Adipocyte (in vitro differentiated cells): ENCODE data around the gene NR1I3.
"Not testable (repeated sequence)": the region's sequence is repeated elsewhere in the genome, so short reads cannot be mapped to it uniquely, and the experiment has no call there.

ENCODE experiments used
- DNase-seq: peaks from one replicate; pipeline ENCODE4 v3.0.0-alpha.2; 2015; ENCODE audit warnings: low read depth
- H3K27me3 ChIP-seq: replicated peaks from 2 replicates; pipeline ENCODE4 v1.7.0; 2013; ENCODE audit warnings: mild to moderate bottlenecking, low read length, moderate library complexity; ENCODE audit not compliant: control insufficient read depth, insufficient read depth
- H3K36me3 ChIP-seq: 2 replicates; pipeline ENCODE4 v1.7.0; 2013; ENCODE audit warnings: low read length, mild to moderate bottlenecking, moderate library complexity; ENCODE audit not compliant: control insufficient read depth, insufficient read depth, severe bottlenecking
- H3K4me1 ChIP-seq: 2 replicates; pipeline ENCODE4 v1.7.0; 2013; ENCODE audit warnings: mild to moderate bottlenecking, low read length, moderate library complexity; ENCODE audit not compliant: control insufficient read depth, insufficient read depth
- H3K4me3 ChIP-seq: 2 replicates; pipeline ENCODE4 v1.7.0; 2013; ENCODE audit warnings: mild to moderate bottlenecking, low read length, moderate library complexity
- H3K9ac ChIP-seq: 2 replicates; pipeline ENCODE4 v1.7.0; 2013; ENCODE audit warnings: mild to moderate bottlenecking, low read length, moderate library complexity
- H3K9me3 ChIP-seq: 2 replicates; pipeline ENCODE4 v1.7.0; 2013; ENCODE audit warnings: mild to moderate bottlenecking, low read length, moderate library complexity; ENCODE audit not compliant: control insufficient read depth

Gene NR1I3

GRCh38 chr1:161226320-161226711 is 11.7 kb downstream of the NR1I3 start:
- H3K36me3 ChIP-seq: peaks cover 26% of the 10 kb centered on the region
- H3K9ac ChIP-seq: peak overlapping the region; percentile 90
- peak overlapping the region; percentile 93 for H3K4me3 ChIP-seq
- no peaks in the 10 kb centered on the region for H3K27me3 ChIP-seq
- H3K4me1 ChIP-seq: peaks cover 21% of the 10 kb centered on the region
- no peaks in the 10 kb centered on the region for H3K9me3 ChIP-seq
- DNase-seq: peak; percentile 12

GRCh38 chr1:161225534-161226319 is 12.3 kb downstream of the NR1I3 start, which contains the start of gene TOMM40L:
Gene TOMM40L (plus strand): TSS chr1:161226060. CDS start chr1:161226490, 430 bp downstream.
- DNase-seq: peak; percentile 98
- H3K27me3 ChIP-seq: no peaks in the 10 kb centered on the region

GRCh38 chr1:161225178-161225533 is 12.8 kb downstream of the NR1I3 start:
- Histone ChIP-seq H3K4me1 (peaks cover 21% of the 10 kb centered on the region), H3K27me3 (no peaks in the 10 kb centered on the region), H3K4me3 (peak overlapping the region; percentile 4), H3K36me3 (peaks cover 23% of the 10 kb centered on the region), H3K9me3 (no peaks in the 10 kb centered on the region), H3K9ac (peak overlapping the region; percentile 54)
- DNase-seq: no peak

More at GRCh38 chr1:161225534-161226319, 12.3 kb downstream of the NR1I3 start, which contains the start of gene TOMM40L:
- H3K36me3 ChIP-seq: peaks cover 26% of the 10 kb centered on the region
- no peaks in the 10 kb centered on the region for H3K9me3 ChIP-seq
- H3K4me1 ChIP-seq: peaks cover 21% of the 10 kb centered on the region
- H3K4me3 ChIP-seq: peak within 1 kb of the TSS; percentile 93
- peak within 1 kb of the TSS; percentile 90 for H3K9ac ChIP-seq

GRCh38 chr1:161224695-161225087 is 13.3 kb downstream of the NR1I3 start:
- Histone ChIP-seq H3K36me3 (peaks cover 19% of the 10 kb centered on the region), H3K4me1 (peaks cover 21% of the 10 kb centered on the region)
- not testable (repeated sequence) for H3K9me3 ChIP-seq, H3K4me3 ChIP-seq, H3K9ac ChIP-seq, DNase-seq, H3K27me3 ChIP-seq

GRCh38 chr1:161223805-161224694 is 14.0 kb downstream of the NR1I3 start:
- no peaks in the 10 kb centered on the region for H3K9me3 ChIP-seq
- H3K9ac ChIP-seq: no peak overlapping the region
- no peaks in the 10 kb centered on the region for H3K27me3 ChIP-seq
- H3K4me3 ChIP-seq: no peak overlapping the region
- DNase-seq: no peak
- peaks cover 12% of the 10 kb centered on the region for H3K36me3 ChIP-seq
- peaks cover 25% of the 10 kb centered on the region for H3K4me1 ChIP-seq

- H3K4me3 ChIP-seq: no peak overlapping the region
- no peak for DNase-seq
- H3K4me1 ChIP-seq: peaks cover 36% of the 10 kb centered on the region
- no peaks in the 10 kb centered on the region for H3K36me3 ChIP-seq
- H3K9me3 ChIP-seq: no peaks in the 10 kb centered on the region
- H3K27me3 ChIP-seq: no peaks in the 10 kb centered on the region
- no peak overlapping the region for H3K9ac ChIP-seq
Measured at GRCh38 chr1:161222175-161223019, 15.6 kb downstream of the NR1I3 start.

- Histone ChIP-seq H3K9ac (no peak overlapping the region), H3K4me3 (no peak overlapping the region), H3K27me3 (no peaks in the 10 kb centered on the region), H3K36me3 (peaks cover 5% of the 10 kb centered on the region), H3K4me1 (peaks cover 44% of the 10 kb centered on the region), H3K9me3 (no peaks in the 10 kb centered on the region)
- DNase-seq: no peak
Measured at GRCh38 chr1:161220002-161220401, 18.0 kb downstream of the NR1I3 start.

- Histone ChIP-seq H3K9me3 (no peaks in the 10 kb centered on the region), H3K4me3 (no peak overlapping the region), H3K36me3 (peaks cover 10% of the 10 kb centered on the region), H3K27me3 (no peaks in the 10 kb centered on the region), H3K9ac (no peak overlapping the region), H3K4me1 (peaks cover 44% of the 10 kb centered on the region)
- no peak for DNase-seq
Measured at GRCh38 chr1:161219078-161219892, 18.7 kb downstream of the NR1I3 start.

- H3K9ac ChIP-seq: no peak overlapping the region
- no peak overlapping the region for H3K4me3 ChIP-seq
- H3K27me3 ChIP-seq: no peaks in the 10 kb centered on the region
- no peaks in the 10 kb centered on the region for H3K9me3 ChIP-seq
- peaks cover 18% of the 10 kb centered on the region for H3K36me3 ChIP-seq
- H3K4me1 ChIP-seq: peaks cover 44% of the 10 kb centered on the region
- DNase-seq: no peak
Measured at GRCh38 chr1:161218301-161219077, 19.5 kb downstream of the NR1I3 start.

GRCh38 chr1:161217831-161218230 is 20.2 kb downstream of the NR1I3 start:
- peaks cover 24% of the 10 kb centered on the region for H3K36me3 ChIP-seq
- peak overlapping the region; percentile 88 for H3K9ac ChIP-seq
- H3K27me3 ChIP-seq: no peaks in the 10 kb centered on the region
- no peak for DNase-seq
- no peak overlapping the region for H3K4me3 ChIP-seq
- no peaks in the 10 kb centered on the region for H3K9me3 ChIP-seq
- peaks cover 44% of the 10 kb centered on the region for H3K4me1 ChIP-seq
